H1 (cell line): ENCODE measurements around the gene OPHN1. TPM values are rescaled to one million over a fixed set of nuclear protein-coding genes. Genes with fewer than 3 reads are reported as not detected.

ENCODE experiments used
- CTCF ChIA-PET: fragments of 300-600 bp; sonication (Branson Sonifier 250); formaldehyde crosslinking; loops from one replicate; lab custom pipeline; 2021; ENCODE audit not compliant: partially characterized antibody; lab: Charles Lee
- POLR2A ChIA-PET: fragments of 300-600 bp; sonication (Branson Sonifier 250); formaldehyde crosslinking; loops from one replicate; lab custom pipeline; 2021; ENCODE audit warnings: inconsistent platforms; ENCODE audit not compliant: partially characterized antibody; lab: Charles Lee
- DNase-seq, 2 experiments: peaks; one replicate each; pipeline versions ENCODE4 v3.0.0 to v3.0.0-alpha.2; 2010 to 2022; ENCODE audit warnings: low spot score in 2 of 2, low read depth in 1 of 2, mixed read lengths in 1 of 2
- FAIRE-seq: peaks from 2 replicates; lab custom pipeline; 2011; peaks lifted over from hg19 to GRCh38; lab: Jason Lieb, UNC
- H2AFZ ChIP-seq: 2 replicates; pipeline ENCODE4 v1.8.1; 2012; ENCODE audit warnings: low read length, inconsistent platforms
- H2AK5ac ChIP-seq: 2 replicates; pipeline ENCODE4 v1.6.1; 2013; ENCODE audit warnings: low read depth, low read length
- H2BK120ac ChIP-seq: replicated peaks from 2 replicates; pipeline ENCODE3; 2013; ENCODE audit warnings: low read depth, low read length, inconsistent platforms
- H2BK12ac ChIP-seq: 2 replicates; pipeline ENCODE4 v1.6.1; 2013; ENCODE audit warnings: low read depth, low read length
- H2BK15ac ChIP-seq: 2 replicates; pipeline ENCODE4 v1.6.1; 2013; ENCODE audit warnings: low read length
- H2BK20ac ChIP-seq: 2 replicates; pipeline ENCODE4 v1.6.1; 2013; ENCODE audit warnings: low read length
- H2BK5ac ChIP-seq: 2 replicates; pipeline ENCODE4 v1.6.1; 2013; ENCODE audit warnings: low read depth, low read length
- H3K14ac ChIP-seq: 2 replicates; pipeline ENCODE4 v1.6.1; 2013; ENCODE audit warnings: inconsistent platforms; ENCODE audit not compliant: insufficient read length
- H3K18ac ChIP-seq: 2 replicates; pipeline ENCODE4 v1.6.1; 2013; ENCODE audit warnings: low read length; ENCODE audit errors: extremely low read depth
- H3K23ac ChIP-seq: 2 replicates; pipeline ENCODE4 v1.6.1; 2013; ENCODE audit warnings: inconsistent platforms; ENCODE audit not compliant: insufficient read length
- H3K23me2 ChIP-seq: 2 replicates; pipeline ENCODE4 v1.6.1; 2013; ENCODE audit warnings: low read depth, low read length
- H3K27ac ChIP-seq: 2 replicates; pipeline ENCODE4 v1.6.1; 2011; ENCODE audit warnings: low read depth, low read length, inconsistent platforms
- H3K27me3 ChIP-seq, 4 experiments: replicated peaks in 1 of 4; 1 replicate in 1 of 4; 2 replicates in 3 of 4; pipeline versions ENCODE4 v1.6.1 to v1.8.1; 2011 to 2013; ENCODE audit warnings: low read length in 3 of 4, mild to moderate bottlenecking in 3 of 4, inconsistent platforms in 2 of 4, mixed read lengths in 2 of 4, moderate library complexity in 1 of 4; ENCODE audit not compliant: control insufficient read depth in 3 of 4, insufficient read depth in 3 of 4; ENCODE audit errors: extremely low read depth in 1 of 4
- H3K36me3 ChIP-seq, 4 experiments: 2 replicates each; pipeline versions ENCODE4 v1.6.1 to v1.8.1; 2011 to 2013; ENCODE audit warnings: mild to moderate bottlenecking in 4 of 4, low read length in 3 of 4, moderate library complexity in 2 of 4, control low read depth in 1 of 4, inconsistent platforms in 1 of 4; ENCODE audit not compliant: insufficient read depth in 4 of 4, control insufficient read depth in 2 of 4
- H3K4ac ChIP-seq: replicated peaks from 2 replicates; pipeline ENCODE3; 2013; ENCODE audit warnings: low read length, low read depth, mixed read lengths, inconsistent platforms; ENCODE audit not compliant: insufficient read length
- H3K4me1 ChIP-seq, 4 experiments: replicated peaks in 1 of 4; 1 replicate in 1 of 4; 2 replicates in 3 of 4; pipeline versions ENCODE4 v1.6.1 to v1.8.1; 2011 to 2013; ENCODE audit warnings: low read length in 3 of 4, inconsistent platforms in 2 of 4, mixed read lengths in 1 of 4; ENCODE audit not compliant: insufficient read depth in 4 of 4, control insufficient read depth in 3 of 4
- H3K4me2 ChIP-seq, 2 experiments: 2 replicates each; pipeline versions ENCODE4 v1.6.1 to v1.8.1; 2011 to 2013; ENCODE audit warnings: low read depth in 2 of 2, low read length in 2 of 2, control low read depth in 1 of 2, inconsistent platforms in 1 of 2, mild to moderate bottlenecking in 1 of 2; ENCODE audit not compliant: insufficient read depth in 1 of 2
- H3K4me3 ChIP-seq, 4 experiments: fragments of 200-600, 300-600 bp in 1 of 4; sonication (generic), shearing (Covaris generic), sonication (Bioruptor Twin) in 1 of 4; 2 replicates each; pipeline versions ENCODE4 v1.5.1 to v1.8.1; 2011 to 2016; ENCODE audit warnings: low read length in 4 of 4, low read depth in 3 of 4, control low read depth in 2 of 4, inconsistent platforms in 2 of 4, mild to moderate bottlenecking in 2 of 4, mixed read lengths in 1 of 4, moderate library complexity in 1 of 4; ENCODE audit not compliant: insufficient read depth in 2 of 4; ENCODE audit errors: extremely low read depth in 1 of 4
- H3K56ac ChIP-seq: replicated peaks from 2 replicates; pipeline ENCODE3; 2013; ENCODE audit warnings: low read depth, mild to moderate bottlenecking, mixed read lengths, low read length, inconsistent platforms; ENCODE audit not compliant: insufficient read length
- H3K79me1 ChIP-seq: 2 replicates; pipeline ENCODE4 v1.6.1; 2013; ENCODE audit warnings: low read depth, low read length, control low read depth
- H3K79me2 ChIP-seq, 2 experiments: 2 replicates each; pipeline versions ENCODE4 v1.6.1 to v1.8.1; 2012 to 2013; ENCODE audit warnings: low read length in 2 of 2, mild to moderate bottlenecking in 2 of 2, inconsistent platforms in 1 of 2; ENCODE audit not compliant: insufficient read depth in 2 of 2, control insufficient read depth in 1 of 2
- H3K9ac ChIP-seq, 4 experiments: replicated peaks in 1 of 4; 1 replicate in 1 of 4; 2 replicates in 3 of 4; pipeline versions ENCODE4 v1.6.1 to v1.8.1; 2011 to 2013; ENCODE audit warnings: low read depth in 3 of 4, low read length in 3 of 4, control low read depth in 2 of 4, mild to moderate bottlenecking in 2 of 4, moderate library complexity in 2 of 4, inconsistent platforms in 1 of 4; ENCODE audit errors: extremely low read depth in 1 of 4
- H3K9me3 ChIP-seq, 2 experiments: 2 replicates each; pipeline versions ENCODE4 v1.6.1 to v1.8.1; 2012 to 2013; ENCODE audit warnings: mild to moderate bottlenecking in 2 of 2, moderate library complexity in 2 of 2, control low read depth in 1 of 2, inconsistent platforms in 1 of 2, low read depth in 1 of 2, low read length in 1 of 2, mixed read lengths in 1 of 2; ENCODE audit not compliant: insufficient read depth in 2 of 2
- H4K20me1 ChIP-seq, 2 experiments: replicated peaks in 1 of 2; 2 replicates each; pipeline versions ENCODE3 to v1.8.1; 2011 to 2013; ENCODE audit warnings: inconsistent platforms in 2 of 2, low read length in 2 of 2, mild to moderate bottlenecking in 1 of 2; ENCODE audit not compliant: insufficient read depth in 2 of 2, control insufficient read depth in 1 of 2
- H4K5ac ChIP-seq: 2 replicates; pipeline ENCODE4 v1.6.1; 2013; ENCODE audit warnings: low read length, low read depth, mixed read lengths, inconsistent platforms; ENCODE audit not compliant: insufficient read length
- H4K8ac ChIP-seq: 2 replicates; pipeline ENCODE4 v1.8.0; 2013; ENCODE audit warnings: mild to moderate bottlenecking, moderate library complexity, low read length, inconsistent platforms; ENCODE audit not compliant: insufficient read depth; ENCODE audit errors: extremely low read depth
- H4K91ac ChIP-seq: replicated peaks from 2 replicates; pipeline ENCODE3; 2013; ENCODE audit warnings: low read length, mixed read lengths, inconsistent platforms; ENCODE audit not compliant: insufficient read length
- HDAC6 ChIP-seq: IDR thresholded peaks from one replicate; pipeline ENCODE4 v1.7.1; 2012; ENCODE audit warnings: low read depth, mild to moderate bottlenecking, inconsistent platforms, low read length, moderate library complexity
- JUND ChIP-seq: IDR thresholded peaks from 2 replicates; pipeline ENCODE4 v1.6.1; 2011; ENCODE audit warnings: mild to moderate bottlenecking, improper control_type of control experiment, low read length
- KDM5A ChIP-seq: fragments of 200-600 bp; IDR thresholded peaks from 2 replicates; pipeline ENCODE4 v1.7.1; 2012; ENCODE audit warnings: mild to moderate bottlenecking, low read length, inconsistent platforms, mixed read lengths
- POLR2A ChIP-seq, 2 experiments: IDR thresholded peaks; 1 replicate in 1 of 2; 2 replicates in 1 of 2; pipeline ENCODE4 v1.6.1; 2011; ENCODE audit warnings: low read depth in 2 of 2, low read length in 2 of 2, mild to moderate bottlenecking in 2 of 2; ENCODE audit errors: control extremely low read depth in 1 of 2
- SAP30 ChIP-seq: fragments of 300-600 bp; sonication (generic); IDR thresholded peaks from 2 replicates; pipeline ENCODE4 v1.7.1; 2012; ENCODE audit warnings: low read length, moderate library complexity, mild to moderate bottlenecking, inconsistent platforms; ENCODE audit not compliant: insufficient read depth, insufficient replicate concordance
- SP2 ChIP-seq: IDR thresholded peaks from 2 replicates; pipeline ENCODE4 v1.6.1; 2012; ENCODE audit warnings: mild to moderate bottlenecking, low read length, inconsistent platforms
- WGBS, 2 experiments: shearing (Covaris generic) in 1 of 2; methylation state at CpG; one replicate each; pipeline versions ENCODE4 v1.1.6 to v1.1.7; 2013 to 2015; ENCODE audit warnings: low lambda C conversion rate in 2 of 2, mixed read lengths in 2 of 2, inconsistent platforms in 1 of 2, low coverage in 1 of 2, missing lambda C conversion rate in 1 of 2; ENCODE audit not compliant: insufficient replicate concordance in 2 of 2, insufficient coverage in 1 of 2, insufficient read length in 1 of 2; ENCODE audit errors: extremely low coverage in 1 of 2, missing lambda C conversion rate in 1 of 2; 5-methylcytosine and 5-hydroxymethylcytosine counted together
- polyA plus RNA-seq, 7 experiments: library from polyadenylated mRNA; depleted of rRNA in 3 of 7; stranded (reverse) in 5 of 7; unstranded in 2 of 7; fragments of >200 nt in 5 of 7; fragments of 200-250 nt in 2 of 7; gene quantifications; 1 replicate in 5 of 7; 2 replicates in 1 of 7; 4 replicates in 1 of 7; pipeline versions ENCODE4 v1.2.1 to v1.2.3, GENCODE V29; 2011 to 2013; ENCODE audit warnings: missing spikeins in 2 of 7, mixed read lengths in 2 of 7
- total RNA-seq: library from RNA; stranded (reverse); fragmentation: NEBNext Ultra II Directional; extraction: Animal tissue kit (Norgen Biotek cat#: 25700); gene quantifications from 2 replicates; pipeline ENCODE4 v1.2.1, GENCODE V29; 2021

OPHN1 gene
- total and polyA plus RNA-seq, 2 of the 8 experiments (the other 6 are each of a cell fraction or from before 2014, with no cell fraction given), result 1.2 to 3.5 TPM

DNA sequence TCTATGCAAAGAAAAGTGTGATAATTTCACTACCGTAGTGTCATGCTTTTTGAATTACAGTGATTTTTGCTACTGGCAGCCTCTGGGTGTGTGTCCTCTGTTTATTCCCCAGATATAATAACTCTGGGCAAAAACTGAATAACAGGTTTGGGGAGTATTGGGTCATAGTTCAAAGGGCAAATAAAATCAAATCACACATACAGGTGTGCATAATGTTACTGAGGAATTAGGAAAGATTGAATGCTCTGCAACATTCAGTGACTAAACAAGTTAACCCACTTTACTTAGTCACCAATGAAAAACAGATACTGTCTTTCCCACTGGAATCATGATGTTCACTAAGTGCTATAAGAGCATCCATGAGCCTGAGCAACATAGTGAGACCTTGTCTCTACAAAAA lies 224.3 kb downstream of the OPHN1 start:
- ChIA-PET CTCF (no interaction called here), POLR2A (no interaction called here)
- Histone ChIP-seq H3K79me2 (no peaks in the 10 kb centered on the region), H3K4me1 (no peaks in the 10 kb centered on the region), H3K9me3 (no peaks in the 10 kb centered on the region), H3K27me3 (no peaks in the 10 kb centered on the region), H3K79me1 (no peaks in the 10 kb centered on the region), H3K27ac (no peak overlapping the region), H3K4ac (no peak overlapping the region), H2BK15ac (no peak overlapping the region), H3K23me2 (no peaks in the 10 kb centered on the region), H2AK5ac (no peak overlapping the region), H2AFZ (no peak overlapping the region), H4K20me1 (no peaks in the 10 kb centered on the region), H2BK5ac (no peak overlapping the region), H3K23ac (no peak overlapping the region), H3K14ac (no peak overlapping the region), H2BK12ac (no peak overlapping the region), H2BK120ac (no peak overlapping the region), H4K91ac (no peak overlapping the region), H3K18ac (no peak overlapping the region), H3K36me3 (no peaks in the 10 kb centered on the region), H3K4me3 (no peak overlapping the region), H3K56ac (no peak overlapping the region), H3K9ac (no peak overlapping the region), H3K4me2 (no peak overlapping the region), H2BK20ac (no peak overlapping the region), H4K5ac (no peak overlapping the region), H4K8ac (no peak overlapping the region)
- 90% methylated on average over 1 of the region's 1 CpG; no CpG with 5 or more reads in 1 of the 2 experiments for WGBS, 2 experiments
- TF ChIP-seq SP2 (no peak), JUND (no peak), SAP30 (no peak), HDAC6 (no peak), KDM5A (no peak), POLR2A (IDR thresholded peaks at IDR 0.05; ENCODE audit: control extremely low read depth in 1 of 2, low read depth in 2 of 2, low read length in 2 of 2) (no peak)
- DNase-seq (no peak), FAIRE-seq (no peak)
